Activated naive CD8-positive, alpha-beta T cell treated with anti-CD3 and anti-CD28 coated beads for 36 hours (primary cell): ENCODE data around the gene NTPCR. TPM values are rescaled to one million over a fixed set of nuclear protein-coding genes. Genes with fewer than 3 reads are reported as not detected.

Experiments used
- DNase-seq: peaks from one replicate; pipeline ENCODE4 v3.0.0; 2021
- H3K27ac Mint-ChIP-seq: one replicate; pipeline ENCODE4 v1.8.0; 2022; ENCODE audit warnings: mild to moderate bottlenecking, moderate library complexity, mixed read lengths
- H3K27me3 Mint-ChIP-seq: one replicate; pipeline ENCODE4 v1.8.0; 2022; ENCODE audit warnings: mild to moderate bottlenecking, mixed read lengths
- H3K36me3 Mint-ChIP-seq: one replicate; pipeline ENCODE4 v1.8.0; 2021; ENCODE audit warnings: mild to moderate bottlenecking, mixed read lengths
- H3K4me1 Mint-ChIP-seq: one replicate; pipeline ENCODE4 v1.8.0; 2021; ENCODE audit warnings: mixed read lengths
- H3K4me3 Mint-ChIP-seq: one replicate; pipeline ENCODE4 v1.8.0; 2022; ENCODE audit warnings: mild to moderate bottlenecking, moderate library complexity, mixed read lengths
- H3K9me3 Mint-ChIP-seq: one replicate; pipeline ENCODE4 v1.8.0; 2022; ENCODE audit warnings: mixed read lengths
- total RNA-seq, 2 experiments: library from RNA; stranded (reverse); gene quantifications; one replicate each; pipeline ENCODE4 v1.2.3, GENCODE V29; 2021

Gene NTPCR
- total RNA-seq, 2 experiments from 2014 or later: 32.4 to 32.9 TPM

- Mint-ChIP-seq H3K36me3 (peaks cover 2% of the 10 kb centered on the region), H3K9me3 (no peaks in the 10 kb centered on the region), H3K4me3 (no peak overlapping the region), H3K27ac (no peak overlapping the region), H3K4me1 (no peaks in the 10 kb centered on the region), H3K27me3 (no peaks in the 10 kb centered on the region)
- DNase-seq: no peak
These were observed 69.4 kb downstream of the NTPCR start for GRCh38 chr1:233019778-233020325.

GRCh38 chr1:233020426-233020825 is 70.0 kb downstream of the NTPCR start:
- Mint-ChIP-seq H3K4me1 (no peaks in the 10 kb centered on the region), H3K27ac (no peak overlapping the region), H3K9me3 (no peaks in the 10 kb centered on the region), H3K27me3 (no peaks in the 10 kb centered on the region), H3K36me3 (peaks cover 2% of the 10 kb centered on the region), H3K4me3 (no peak overlapping the region)
- no peak for DNase-seq

GRCh38 chr1:233022246-233022645 is 71.8 kb downstream of the NTPCR start:
- Mint-ChIP-seq H3K27me3 (no peaks in the 10 kb centered on the region), H3K9me3 (no peaks in the 10 kb centered on the region), H3K4me1 (no peaks in the 10 kb centered on the region), H3K27ac (no peak overlapping the region), H3K36me3 (peaks cover 2% of the 10 kb centered on the region), H3K4me3 (no peak overlapping the region)
- no peak for DNase-seq

GRCh38 chr1:233024199-233024598 is 73.8 kb downstream of the NTPCR start:
- Mint-ChIP-seq H3K9me3 (no peaks in the 10 kb centered on the region), H3K4me1 (no peaks in the 10 kb centered on the region), H3K27ac (no peak overlapping the region), H3K4me3 (no peak overlapping the region), H3K36me3 (peaks cover 2% of the 10 kb centered on the region), H3K27me3 (no peaks in the 10 kb centered on the region)
- no peak for DNase-seq

GRCh38 chr1:233025157-233025556 is 74.7 kb downstream of the NTPCR start:
- Mint-ChIP-seq H3K4me1 (no peaks in the 10 kb centered on the region), H3K27ac (no peak overlapping the region), H3K27me3 (no peaks in the 10 kb centered on the region), H3K36me3 (peaks cover 2% of the 10 kb centered on the region), H3K4me3 (no peak overlapping the region), H3K9me3 (no peaks in the 10 kb centered on the region)
- DNase-seq: no peak

- no peaks in the 10 kb centered on the region for H3K9me3 Mint-ChIP-seq
- no peaks in the 10 kb centered on the region for H3K27me3 Mint-ChIP-seq
- H3K4me1 Mint-ChIP-seq: no peaks in the 10 kb centered on the region
- H3K36me3 Mint-ChIP-seq: peaks cover 2% of the 10 kb centered on the region
- no peak for DNase-seq
- no peak overlapping the region for H3K4me3 Mint-ChIP-seq
- H3K27ac Mint-ChIP-seq: no peak overlapping the region
These were observed 75.2 kb downstream of the NTPCR start for GRCh38 chr1:233025567-233025966.

GRCh38 chr1:233027046-233027445 is 76.6 kb downstream of the NTPCR start:
- no peaks in the 10 kb centered on the region for H3K27me3 Mint-ChIP-seq
- H3K27ac Mint-ChIP-seq: no peak overlapping the region
- no peak for DNase-seq
- H3K4me1 Mint-ChIP-seq: no peaks in the 10 kb centered on the region
- no peak overlapping the region for H3K4me3 Mint-ChIP-seq
- H3K36me3 Mint-ChIP-seq: peaks cover 2% of the 10 kb centered on the region
- H3K9me3 Mint-ChIP-seq: no peaks in the 10 kb centered on the region

- DNase-seq: no peak
- Mint-ChIP-seq H3K36me3 (peaks cover 14% of the 10 kb centered on the region), H3K4me3 (no peak overlapping the region), H3K9me3 (no peaks in the 10 kb centered on the region), H3K4me1 (peaks cover 4% of the 10 kb centered on the region), H3K27ac (no peak overlapping the region), H3K27me3 (no peaks in the 10 kb centered on the region)
These were observed 81.1 kb downstream of the NTPCR start for GRCh38 chr1:233031521-233031920.

GRCh38 chr1:233032916-233033315 is 82.5 kb downstream of the NTPCR start:
- H3K9me3 Mint-ChIP-seq: no peaks in the 10 kb centered on the region
- DNase-seq: no peak
- H3K4me1 Mint-ChIP-seq: peaks cover 4% of the 10 kb centered on the region
- no peaks in the 10 kb centered on the region for H3K27me3 Mint-ChIP-seq
- H3K4me3 Mint-ChIP-seq: no peak overlapping the region
- H3K36me3 Mint-ChIP-seq: peaks cover 17% of the 10 kb centered on the region
- no peak overlapping the region for H3K27ac Mint-ChIP-seq

- H3K27ac Mint-ChIP-seq: no peak overlapping the region
- no peaks in the 10 kb centered on the region for H3K27me3 Mint-ChIP-seq
- H3K4me1 Mint-ChIP-seq: peaks cover 4% of the 10 kb centered on the region
- DNase-seq: no peak
- H3K4me3 Mint-ChIP-seq: no peak overlapping the region
- peaks cover 17% of the 10 kb centered on the region for H3K36me3 Mint-ChIP-seq
- no peaks in the 10 kb centered on the region for H3K9me3 Mint-ChIP-seq
These were observed 83.0 kb downstream of the NTPCR start for GRCh38 chr1:233033361-233033760.

Other genes with a start within 250 kb of the NTPCR start
- gene MAP10, start 145.2 kb upstream of the NTPCR start, total RNA-seq: 1 to 10 TPM; 1.9 to 2.2 TPM